NK-92 treated with Interleukin-12 subunit alpha and Interleukin-12 subunit beta, amount 100 ng/mL, for 24 hours (cell line): ENCODE data around the gene CDC7.
A peak's percentile ranks its signal among the peaks of the same experiment; 100 is the strongest.
"Not testable (repeated sequence)": the region's sequence is repeated elsewhere in the genome, so short reads cannot be mapped to it uniquely, and the experiment has no call there.

Experiments
- DNase-seq: peaks from one replicate; lab custom pipeline; 2025; lab: John Stamatoyannopoulos, UW

The CDC7 gene

GRCh38 chr1:91511386-91511785 is 10.7 kb downstream of the CDC7 start:
- no peak for DNase-seq

- no peak for DNase-seq
Observed at GRCh38 chr1:91513160-91513559, 12.5 kb downstream of the CDC7 start.

- no peak for DNase-seq
Observed at GRCh38 chr1:91513706-91514105, 13.1 kb downstream of the CDC7 start.

GRCh38 chr1:91515994-91516393 is 15.3 kb downstream of the CDC7 start:
- DNase-seq: no peak

- not testable (repeated sequence) for DNase-seq
Observed at GRCh38 chr1:91516605-91517004, 16.0 kb downstream of the CDC7 start.

DNA sequence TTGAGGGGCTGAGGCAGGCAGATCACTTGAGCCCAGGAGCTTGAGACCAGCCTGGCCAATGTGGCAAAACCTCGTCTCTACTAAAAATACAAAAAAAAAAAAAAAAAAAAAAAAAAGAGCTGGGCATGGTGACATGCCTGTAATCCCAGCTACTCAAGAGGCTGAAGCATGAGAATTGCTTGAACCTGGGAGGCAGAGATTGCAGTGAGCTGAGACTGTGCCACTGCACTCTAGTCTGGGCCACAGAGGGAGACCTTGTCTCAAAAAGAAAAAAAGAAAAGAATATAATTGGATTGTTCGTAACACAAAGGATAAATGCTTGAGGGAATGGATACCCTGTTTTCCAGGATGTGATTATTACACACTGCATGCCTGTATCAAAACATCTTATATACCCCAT is 18.5 kb downstream of the CDC7 start:
- DNase-seq: not testable (repeated sequence)

- DNase-seq: no peak
Observed at GRCh38 chr1:91520942-91521507, 20.4 kb downstream of the CDC7 start.

- DNase-seq: no peak
Observed at GRCh38 chr1:91523482-91523881, 22.8 kb downstream of the CDC7 start.

- DNase-seq: no peak
Observed at GRCh38 chr1:91526496-91526895, 25.8 kb downstream of the CDC7 start.

DNA sequence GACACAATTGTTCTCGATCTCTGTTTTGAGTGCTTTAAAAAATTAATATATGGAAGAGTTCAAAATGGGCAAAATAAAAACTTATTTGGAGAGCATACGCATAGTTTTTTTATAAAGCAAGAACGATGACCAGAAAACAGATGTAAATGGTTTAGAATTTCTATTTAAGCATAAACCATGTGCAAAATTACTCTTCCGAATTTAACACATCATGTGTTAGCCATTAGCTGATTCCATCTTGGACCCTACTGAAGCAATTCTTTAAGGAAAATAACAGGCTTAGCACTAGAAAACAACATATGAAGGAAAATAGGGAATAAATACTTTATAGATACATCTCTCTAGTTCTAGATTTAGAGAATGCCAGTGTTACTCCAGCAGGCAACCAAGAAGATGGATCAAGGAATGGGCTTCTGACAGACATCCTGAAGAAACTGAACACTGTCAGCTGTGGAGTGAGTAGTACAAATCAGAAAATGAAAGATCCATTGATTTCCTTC is 26.7 kb downstream of the CDC7 start:
- no peak for DNase-seq

DNA sequence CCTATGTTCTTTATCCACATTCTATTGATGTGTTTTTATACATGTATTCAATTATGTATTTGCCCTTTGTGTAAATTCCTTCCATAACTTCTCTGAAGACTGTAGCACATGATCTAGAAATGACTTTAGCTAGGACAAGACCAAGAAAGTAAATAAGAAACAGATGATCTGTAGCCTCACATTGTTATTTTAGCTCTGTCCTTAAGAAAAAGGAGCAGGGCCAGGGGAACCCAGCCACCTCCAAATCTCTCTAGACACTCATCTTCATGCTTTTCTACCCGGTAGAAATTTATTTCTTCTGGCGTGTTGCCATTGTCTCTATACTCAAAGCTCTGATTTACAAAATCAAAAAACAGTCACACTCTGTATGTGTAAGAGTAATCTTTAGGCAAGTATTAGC is 27.1 kb downstream of the CDC7 start:
- DNase-seq: no peak

- DNase-seq: no peak
Observed at GRCh38 chr1:91529856-91530255, 29.2 kb downstream of the CDC7 start.

GRCh38 chr1:91533361-91534024 is 32.8 kb downstream of the CDC7 start:
- DNase-seq: no peak

- DNase-seq: no peak
Observed at GRCh38 chr1:91535441-91535840, 34.8 kb downstream of the CDC7 start.

DNA sequence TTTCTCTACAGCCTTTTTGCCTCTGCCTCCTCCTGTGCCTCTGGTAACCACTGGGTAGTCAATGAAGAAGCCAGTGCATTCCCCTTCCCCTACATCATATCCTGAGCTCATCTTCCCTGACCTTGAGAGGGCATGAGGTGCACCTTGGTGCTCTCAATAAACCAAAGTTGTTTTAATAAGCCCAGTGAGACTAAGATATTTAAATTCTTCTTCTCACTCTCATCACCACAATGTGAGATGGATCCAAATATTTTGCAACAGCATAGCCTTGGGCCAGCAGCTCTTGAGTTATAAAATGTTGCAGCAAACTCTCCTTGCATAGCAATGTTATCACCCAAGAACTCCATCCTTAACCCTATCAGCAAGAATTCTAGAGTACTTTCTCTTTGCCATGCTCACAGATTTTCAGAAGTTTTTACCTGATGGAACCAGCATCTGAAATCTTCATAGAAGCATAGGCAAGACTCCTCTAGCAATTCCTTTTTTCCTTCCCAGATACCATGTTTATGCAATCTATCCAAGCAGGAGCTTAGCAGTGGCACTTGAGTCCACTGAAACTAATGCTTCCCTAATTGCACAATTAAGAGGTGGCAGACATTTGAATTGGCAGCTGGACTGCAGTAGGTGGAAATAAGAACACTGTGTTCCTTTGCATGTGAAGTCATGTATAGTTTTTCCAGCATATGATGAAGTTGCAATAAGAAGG is 36.8 kb downstream of the CDC7 start:
- DNase-seq: no peak

DNA sequence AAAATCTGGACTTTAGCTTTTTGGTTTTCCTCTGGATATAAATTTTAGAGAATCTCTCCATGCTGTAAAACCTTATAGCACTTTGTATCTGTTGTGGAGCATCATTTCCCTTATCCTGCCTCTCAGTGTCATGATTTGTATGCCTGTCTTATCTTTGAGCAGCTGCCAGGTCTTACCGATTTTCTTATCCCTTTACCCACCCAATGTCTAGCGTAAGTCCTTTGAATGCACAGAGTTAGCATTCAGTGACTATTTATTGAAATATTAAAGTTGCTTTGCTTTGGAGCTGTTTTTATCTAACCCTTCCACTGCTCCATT is 37.3 kb downstream of the CDC7 start:
- DNase-seq: no peak

- DNase-seq: no peak
Observed at GRCh38 chr1:91540910-91541309, 40.3 kb downstream of the CDC7 start.

DNA sequence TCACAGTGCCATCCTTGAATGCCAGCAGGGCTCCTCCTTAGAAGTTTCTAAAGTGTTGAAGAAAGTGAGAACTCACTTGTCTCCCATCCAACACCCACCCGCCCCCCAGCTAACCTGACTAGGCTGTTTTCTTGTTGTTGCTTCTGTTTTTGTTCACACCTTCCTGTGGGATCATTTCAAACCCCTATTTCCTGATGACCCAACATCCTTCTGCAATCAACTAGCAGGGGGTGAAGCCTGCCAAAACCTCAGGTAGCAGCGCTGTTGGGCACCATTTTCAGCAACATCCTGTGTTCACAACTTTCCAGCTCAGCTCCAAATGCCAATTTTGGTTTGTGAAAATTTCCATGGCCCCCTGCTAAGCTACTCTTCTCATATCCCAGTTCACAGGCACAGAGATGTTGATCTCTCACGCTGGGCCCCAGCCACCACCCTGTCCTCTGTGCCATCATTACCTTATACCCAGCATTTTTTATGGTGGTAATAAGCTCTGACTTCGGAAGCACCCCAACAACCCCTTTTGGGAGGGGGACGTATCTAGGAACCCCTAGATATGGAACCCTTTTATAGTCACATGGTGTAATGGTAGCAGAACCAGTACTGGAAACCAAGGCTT is 41.4 kb downstream of the CDC7 start:
- DNase-seq: peak; percentile 57

DNA sequence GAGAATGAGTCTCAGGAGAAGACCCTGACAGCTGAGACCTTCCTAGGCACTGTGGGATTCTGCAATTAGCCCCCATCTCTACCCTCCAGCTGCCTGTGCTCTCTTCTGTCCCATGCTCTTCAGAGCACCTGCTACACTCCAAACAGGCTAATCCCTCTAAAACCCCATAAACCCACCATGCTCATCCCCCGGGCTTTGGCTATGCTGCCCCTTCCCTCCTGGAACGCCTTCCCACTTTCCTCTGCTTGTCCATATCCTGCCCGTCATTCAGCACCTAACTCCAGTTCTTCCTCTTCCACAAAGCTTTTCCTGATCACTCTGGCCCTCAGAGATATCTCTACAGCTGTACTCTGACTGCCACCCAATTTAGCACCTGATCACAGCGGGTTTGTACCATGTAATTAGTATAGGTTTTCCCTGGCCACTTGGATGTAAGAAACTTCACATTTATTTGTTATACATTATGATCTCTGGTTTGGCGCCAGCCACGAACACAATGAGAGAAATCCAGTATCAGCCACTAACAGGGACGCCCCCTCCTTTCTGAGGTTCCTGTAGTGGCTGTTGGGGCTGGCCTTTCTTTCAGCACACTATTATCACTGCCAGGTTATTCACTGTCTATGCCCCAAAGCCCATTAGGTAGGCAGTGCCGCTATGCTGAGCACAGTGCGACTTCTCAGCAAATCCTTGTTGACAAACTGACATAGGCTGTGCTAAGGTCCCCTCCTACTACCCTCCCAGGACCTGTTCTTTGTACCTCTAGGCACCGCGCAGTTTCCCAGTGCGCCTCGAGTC is 45.1 kb downstream of the CDC7 start:
- no peak for DNase-seq

DNA sequence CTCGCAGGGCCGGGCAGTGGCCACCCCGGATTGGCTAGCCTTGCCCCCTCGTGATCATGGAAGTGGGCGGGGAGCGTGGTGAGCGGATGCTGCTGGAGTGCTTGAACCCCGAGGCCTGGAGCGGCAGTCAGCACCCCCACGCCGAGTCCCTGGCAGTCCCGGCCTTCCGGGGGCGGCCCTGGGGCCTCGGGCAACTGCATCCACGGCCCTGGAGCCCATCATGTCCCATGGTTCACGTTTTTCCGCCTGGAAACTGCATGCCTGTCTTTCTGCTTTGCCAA is 45.6 kb downstream of the CDC7 start:
- no peak for DNase-seq

GRCh38 chr1:91546876-91547275 is 46.2 kb downstream of the CDC7 start:
- no peak for DNase-seq

- DNase-seq: no peak
Observed at GRCh38 chr1:91548376-91549040, 47.9 kb downstream of the CDC7 start.
